Right lobe of liver (tissue), 6 donors: ENCODE results near the gene PWP2. TPM values are rescaled to one million over a fixed set of nuclear protein-coding genes. Genes with fewer than 3 reads are reported as not detected.

Source experiments
- ATAC-seq, 4 donors: fragments of 200-7000 bp; cut with Tn5 transposase; one replicate each; pipeline ENCODE4 v1.9.1; 2020; ENCODE audit warnings: mild to moderate bottlenecking in 4 of 4, moderate library complexity in 4 of 4
- DNase-seq, 3 donors: peaks; one replicate each; pipeline ENCODE4 v3.0.0-alpha.2; 2020
- H3K27ac ChIP-seq, 3 donors: fragments of 200-600 bp; one replicate each; pipeline ENCODE4 v1.8.0; 2022
- H3K27me3 ChIP-seq, 2 donors: fragments of 200-600 bp; one replicate each; pipeline ENCODE4 v1.8.0; 2022
- H3K36me3 ChIP-seq, 4 donors: fragments of 200-600 bp; sonication (generic) in 1 of 4; one replicate each; pipeline versions ENCODE4 v1.5.1 to v1.8.0; 2017 to 2022; ENCODE audit warnings: control low read depth in 1 of 4
- H3K4me1 ChIP-seq, 4 donors: fragments of 200-600 bp; sonication (generic) in 1 of 4; one replicate each; pipeline versions ENCODE4 v1.5.1 to v1.8.0; 2017 to 2022; ENCODE audit warnings: control low read depth in 1 of 4
- H3K4me3 ChIP-seq, 3 donors: fragments of 200-600 bp; one replicate each; pipeline ENCODE4 v1.8.0; 2022
- H3K9me3 ChIP-seq, 4 donors: fragments of 200-600 bp; sonication (generic) in 1 of 4; one replicate each; pipeline versions ENCODE4 v1.5.1 to v1.8.0; 2017 to 2022; ENCODE audit warnings: control low read depth in 1 of 4
- POLR2A ChIP-seq: fragments of 450-650 bp; IDR thresholded peaks from one replicate; pipeline ENCODE4 v1.6.1; 2017; ENCODE audit warnings: antibody characterized with exemption, mild to moderate bottlenecking
- WGBS: methylation state at CpG from one replicate; pipeline ENCODE4 v1.1.6; 2018; ENCODE audit warnings: low coverage, low lambda C conversion rate; ENCODE audit not compliant: insufficient coverage; ENCODE audit errors: missing lambda C conversion rate; 5-methylcytosine and 5-hydroxymethylcytosine counted together
- intact Hi-C, 2 donors: fragments of 100-400 bp; cut with DNase I; formaldehyde crosslinking; loops; one replicate each; pipeline versions ENCODE4 v1.11.2 to v1.14.1; 2022
- total RNA-seq, 6 experiments: library from RNA; depleted of rRNA in 2 of 6; stranded (reverse); fragments of >200 nt in 2 of 6; fragmentation: NEBNext Ultra II Directional in 3 of 6; extraction: Animal tissue kit (Norgen Biotek cat#: 25700) in 3 of 6; gene quantifications; one replicate each; pipeline versions ENCODE4 v1.1.0 to v1.2.4, GENCODE V29; 2016 to 2023
- TF ChIP-seq, protein P1 (sequence below), 4 donors: fragments of 200-600 bp in 3 of 4; fragments of 450-650 bp in 1 of 4; IDR thresholded peaks; one replicate each; pipeline versions ENCODE4 v1.5.1 to v1.8.0; 2016 to 2022; ENCODE audit warnings: antibody characterized with exemption in 4 of 4, mild to moderate bottlenecking in 2 of 4
- donor health status: DM: no; HTN: yes; CAD: no.
- donor health status: DM: no; HTN: no; CAD: no.
- donor health status: DM: no; HTN: no; CAD: no.
- donor health status: DM: no; HTN: yes; CAD: no.
- donor health status: DM: no; HTN: yes; CAD: no.

The PWP2 gene
- total RNA-seq, 6 experiments from 2014 or later: 0.93 to 7.5 (median 3.0) TPM

DNA sequence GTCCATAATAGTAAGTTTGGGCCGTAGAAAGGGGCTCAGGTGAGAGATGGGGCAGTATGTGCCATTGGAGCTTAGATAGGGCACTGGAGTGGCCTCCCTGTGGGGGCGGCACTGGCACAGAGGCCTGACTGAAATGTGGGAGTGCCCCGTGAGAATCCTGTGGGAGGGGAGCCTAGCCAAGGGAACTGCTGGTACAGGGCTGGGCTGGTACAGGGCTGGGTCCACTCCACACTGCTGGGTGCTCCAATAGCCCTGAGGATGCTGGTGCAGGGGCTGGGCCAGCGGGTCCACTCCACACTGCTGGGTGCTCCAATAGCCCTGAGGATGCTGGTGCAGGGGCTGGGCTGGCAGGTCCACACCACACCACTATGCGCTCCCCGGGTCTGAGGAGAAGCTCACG lies 44.8 kb upstream of the PWP2 start:
- H3K4me1 ChIP-seq: no peaks in the 10 kb centered on the region
- H3K4me3 ChIP-seq: no peak overlapping the region
- H3K27ac ChIP-seq: no peak overlapping the region
- no peak for TF ChIP-seq POLR2A
- TF ChIP-seq, protein P1, sequence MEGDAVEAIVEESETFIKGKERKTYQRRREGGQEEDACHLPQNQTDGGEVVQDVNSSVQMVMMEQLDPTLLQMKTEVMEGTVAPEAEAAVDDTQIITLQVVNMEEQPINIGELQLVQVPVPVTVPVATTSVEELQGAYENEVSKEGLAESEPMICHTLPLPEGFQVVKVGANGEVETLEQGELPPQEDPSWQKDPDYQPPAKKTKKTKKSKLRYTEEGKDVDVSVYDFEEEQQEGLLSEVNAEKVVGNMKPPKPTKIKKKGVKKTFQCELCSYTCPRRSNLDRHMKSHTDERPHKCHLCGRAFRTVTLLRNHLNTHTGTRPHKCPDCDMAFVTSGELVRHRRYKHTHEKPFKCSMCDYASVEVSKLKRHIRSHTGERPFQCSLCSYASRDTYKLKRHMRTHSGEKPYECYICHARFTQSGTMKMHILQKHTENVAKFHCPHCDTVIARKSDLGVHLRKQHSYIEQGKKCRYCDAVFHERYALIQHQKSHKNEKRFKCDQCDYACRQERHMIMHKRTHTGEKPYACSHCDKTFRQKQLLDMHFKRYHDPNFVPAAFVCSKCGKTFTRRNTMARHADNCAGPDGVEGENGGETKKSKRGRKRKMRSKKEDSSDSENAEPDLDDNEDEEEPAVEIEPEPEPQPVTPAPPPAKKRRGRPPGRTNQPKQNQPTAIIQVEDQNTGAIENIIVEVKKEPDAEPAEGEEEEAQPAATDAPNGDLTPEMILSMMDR (IDR thresholded peaks at IDR 0.05): no peak
- ATAC-seq (peak in 1 of 4 donors; percentile 20), DNase-seq (no peak)
- WGBS: 94% methylated on average over 4 of the region's 7 CpGs
- no peaks in the 10 kb centered on the region for H3K27me3 ChIP-seq
- H3K9me3 ChIP-seq: no peaks in the 10 kb centered on the region
- intact Hi-C loops: no loop called here
- H3K36me3 ChIP-seq: peaks cover 0 to 39% (median 11%) of the 10 kb centered on the region in 4 donors

DNA sequence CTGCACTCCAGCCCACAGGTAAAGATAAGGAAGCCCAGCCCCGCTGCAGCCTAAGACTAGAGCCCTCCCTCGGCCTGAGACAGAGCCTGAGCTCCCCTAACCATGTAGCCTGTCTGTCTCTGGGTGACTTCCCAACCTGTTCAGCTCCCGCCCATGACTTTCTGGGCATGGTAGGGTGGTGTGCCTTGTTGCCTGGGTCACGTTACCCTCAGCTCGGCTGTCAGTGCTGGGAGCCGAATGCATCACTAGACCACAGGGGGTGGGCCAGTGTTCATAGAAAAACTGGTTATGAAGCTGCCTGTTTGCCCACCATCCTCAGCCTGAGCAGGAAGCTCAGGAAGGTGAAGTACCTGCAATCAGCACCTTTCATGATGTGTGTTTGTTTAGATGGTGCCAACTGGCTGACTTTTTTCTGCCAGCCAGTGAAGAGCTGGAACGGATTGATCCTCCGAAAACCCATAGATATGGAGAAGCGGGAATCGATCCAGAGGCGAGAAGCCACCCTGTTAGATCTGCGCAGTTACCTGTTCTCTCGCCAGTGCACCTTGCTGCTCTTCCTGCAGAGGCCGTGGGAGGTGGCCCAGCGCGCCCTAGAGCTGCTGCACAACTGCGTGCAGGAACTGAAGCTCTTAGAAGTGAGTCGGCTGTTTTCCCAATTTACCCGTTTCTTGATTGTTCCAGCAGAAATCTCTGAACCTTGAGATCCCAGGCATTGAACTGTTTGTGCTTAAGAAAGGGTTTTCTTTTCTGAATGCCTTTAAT lies 43.9 kb upstream of the PWP2 start:
- H3K4me3 ChIP-seq: no peak overlapping the region
- ATAC-seq (no peak), DNase-seq (no peak)
- 93% methylated on average over 11 of the region's 19 CpGs for WGBS
- TF ChIP-seq, protein P1 (IDR thresholded peaks at IDR 0.05): no peak
- no peak for TF ChIP-seq POLR2A
- H3K27ac ChIP-seq: no peak overlapping the region
- no peaks in the 10 kb centered on the region for H3K4me1 ChIP-seq
- no peaks in the 10 kb centered on the region for H3K27me3 ChIP-seq
- H3K36me3 ChIP-seq: peaks cover 0 to 35% (median 11%) of the 10 kb centered on the region in 4 donors
- no peaks in the 10 kb centered on the region for H3K9me3 ChIP-seq
- intact Hi-C loops: no loop called here

DNA sequence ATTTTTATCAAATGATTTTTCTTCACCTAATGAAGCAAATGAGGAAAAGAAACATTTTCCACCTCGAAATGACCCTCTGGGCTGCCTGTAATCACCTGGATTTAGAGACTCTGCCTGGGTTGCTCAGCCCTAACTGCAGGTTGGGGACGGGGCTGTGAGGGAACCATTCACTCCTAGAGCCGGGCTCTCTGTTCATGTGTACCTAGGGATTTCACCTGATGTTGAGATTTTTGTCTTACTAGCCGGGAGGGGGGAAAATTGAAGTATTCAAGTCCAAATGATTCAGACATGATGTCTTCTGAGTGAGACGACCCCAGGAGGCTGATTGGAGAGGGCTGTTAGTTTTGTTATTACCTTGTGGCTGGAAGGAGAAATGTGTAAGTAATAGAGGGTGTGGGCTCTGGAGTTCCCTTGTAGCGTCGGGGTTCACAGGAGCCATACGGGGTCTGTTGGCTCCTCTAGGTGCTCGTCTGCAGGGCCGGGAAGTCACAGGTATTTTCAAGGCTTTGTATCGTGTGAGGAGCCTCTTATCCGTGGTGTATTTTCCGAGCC lies 42.3 kb upstream of the PWP2 start:
- Histone ChIP-seq H3K4me1 (no peaks in the 10 kb centered on the region), H3K27ac (no peak overlapping the region), H3K36me3 (peaks cover 0 to 36% (median 10%) of the 10 kb centered on the region in 4 donors), H3K27me3 (no peaks in the 10 kb centered on the region), H3K4me3 (no peak overlapping the region), H3K9me3 (no peaks in the 10 kb centered on the region)
- ATAC-seq (no peak), DNase-seq (no peak)
- WGBS: 71% methylated on average over 2 of the region's 13 CpGs
- TF ChIP-seq, protein P1 (IDR thresholded peaks at IDR 0.05): no peak
- TF ChIP-seq POLR2A: no peak
- intact Hi-C loops: no loop called here

DNA sequence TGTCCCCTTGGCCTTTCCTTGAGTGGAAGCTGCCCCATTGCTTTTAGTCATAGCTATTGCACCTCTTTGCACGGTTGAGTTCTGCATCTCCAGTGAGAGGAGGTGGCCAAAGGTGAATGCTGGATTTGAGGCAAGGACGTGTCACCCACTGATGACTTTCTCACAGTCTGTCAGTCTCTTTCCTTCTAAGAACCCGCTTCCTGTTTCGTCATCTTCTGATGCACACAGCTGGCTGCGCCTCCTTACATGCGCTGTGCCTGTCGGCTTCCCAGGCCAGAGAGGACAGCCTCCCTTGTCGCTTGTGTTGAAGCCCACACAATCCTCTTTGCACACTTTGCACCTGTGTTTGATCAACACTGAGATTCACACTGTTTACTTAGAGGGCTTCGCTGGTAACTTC lies 41.8 kb upstream of the PWP2 start:
- intact Hi-C loops: no loop called here
- Histone ChIP-seq H3K27me3 (no peaks in the 10 kb centered on the region), H3K4me3 (no peak overlapping the region), H3K4me1 (no peaks in the 10 kb centered on the region), H3K9me3 (no peaks in the 10 kb centered on the region), H3K27ac (no peak overlapping the region), H3K36me3 (peaks cover 0 to 32% (median 9%) of the 10 kb centered on the region in 4 donors)
- ATAC-seq (peak; percentile 41 to 65 (median 56)), DNase-seq (no peak)
- 73% methylated on average over 6 of the region's 9 CpGs for WGBS
- no peak for TF ChIP-seq POLR2A
- TF ChIP-seq, protein P1 (IDR thresholded peaks at IDR 0.05): no peak
